OCI-LY1 (cell line): ENCODE measurements around the gene TMEM106C.

Source experiments
- CTCF ChIP-seq: fragments of 200-600 bp; sonication (generic), shearing (Covaris generic); IDR thresholded peaks from 2 replicates; pipeline ENCODE4 v1.5.1; 2017; ENCODE audit warnings: mild to moderate bottlenecking, antibody characterized with exemption, low read length, moderate library complexity, mixed read lengths
- EZH2 ChIP-seq: fragments of 200-600 bp; sonication (generic), shearing (Covaris generic); IDR thresholded peaks from 2 replicates; pipeline ENCODE4 v1.8.0; 2017; ENCODE audit warnings: borderline replicate concordance, mixed run types, mild to moderate bottlenecking, antibody characterized with exemption, low read length, moderate library complexity, mixed read lengths

- TF ChIP-seq CTCF = no peak
- no peak for TF ChIP-seq EZH2
Measured at GRCh38 chr12:47941475-47941780, 22.0 kb upstream of the TMEM106C start.
